DND-41 (cell line): Measurements from ENCODE around the gene MAP3K5.

Source experiments
- EZH2 ChIP-seq: IDR thresholded peaks from 3 replicates; pipeline ENCODE4 v1.6.1; 2012; ENCODE audit warnings: borderline replicate concordance, low read depth, mild to moderate bottlenecking, moderate library complexity, low read length, inconsistent platforms; ENCODE audit not compliant: severe bottlenecking
- TF ChIP-seq, protein P1 (sequence below): IDR thresholded peaks from 2 replicates; pipeline ENCODE4 v1.5.1; 2012; ENCODE audit warnings: borderline replicate concordance, low read length, moderate library complexity, mild to moderate bottlenecking; ENCODE audit not compliant: poor library complexity, severe bottlenecking; ENCODE audit errors: extremely low read depth

DNA sequence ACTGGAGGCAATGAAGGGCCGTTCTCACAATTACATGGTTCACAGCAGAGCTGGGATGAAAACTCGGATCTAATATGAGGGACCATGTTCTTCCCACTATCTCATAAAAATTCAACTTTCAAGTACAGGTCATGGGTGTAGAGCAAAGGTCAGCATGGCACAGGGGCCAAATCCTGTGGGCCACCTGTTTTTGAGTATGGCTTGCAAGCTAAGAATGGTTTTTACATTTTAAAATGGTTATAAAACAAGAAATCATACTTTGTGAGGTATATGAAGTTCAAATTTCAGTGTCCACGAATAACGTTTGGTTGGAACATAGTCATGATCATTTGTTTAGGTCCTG lies 4.6 kb downstream of the MAP3K5 start:
- TF ChIP-seq, protein P1, sequence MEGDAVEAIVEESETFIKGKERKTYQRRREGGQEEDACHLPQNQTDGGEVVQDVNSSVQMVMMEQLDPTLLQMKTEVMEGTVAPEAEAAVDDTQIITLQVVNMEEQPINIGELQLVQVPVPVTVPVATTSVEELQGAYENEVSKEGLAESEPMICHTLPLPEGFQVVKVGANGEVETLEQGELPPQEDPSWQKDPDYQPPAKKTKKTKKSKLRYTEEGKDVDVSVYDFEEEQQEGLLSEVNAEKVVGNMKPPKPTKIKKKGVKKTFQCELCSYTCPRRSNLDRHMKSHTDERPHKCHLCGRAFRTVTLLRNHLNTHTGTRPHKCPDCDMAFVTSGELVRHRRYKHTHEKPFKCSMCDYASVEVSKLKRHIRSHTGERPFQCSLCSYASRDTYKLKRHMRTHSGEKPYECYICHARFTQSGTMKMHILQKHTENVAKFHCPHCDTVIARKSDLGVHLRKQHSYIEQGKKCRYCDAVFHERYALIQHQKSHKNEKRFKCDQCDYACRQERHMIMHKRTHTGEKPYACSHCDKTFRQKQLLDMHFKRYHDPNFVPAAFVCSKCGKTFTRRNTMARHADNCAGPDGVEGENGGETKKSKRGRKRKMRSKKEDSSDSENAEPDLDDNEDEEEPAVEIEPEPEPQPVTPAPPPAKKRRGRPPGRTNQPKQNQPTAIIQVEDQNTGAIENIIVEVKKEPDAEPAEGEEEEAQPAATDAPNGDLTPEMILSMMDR = no peak
- no peak for TF ChIP-seq EZH2
